Mesendoderm (in vitro differentiated cells): ENCODE results near the gene RER1.

Experiments used
- DNase-seq: peaks from one replicate; pipeline ENCODE4 v3.0.0; 2013
- H2AK5ac ChIP-seq: 2 replicates; pipeline ENCODE4 v1.6.1; 2013; ENCODE audit warnings: low read length, inconsistent platforms
- H2BK120ac ChIP-seq: 2 replicates; pipeline ENCODE4 v1.6.1; 2013; ENCODE audit warnings: low read depth, mild to moderate bottlenecking, low read length, moderate library complexity, mixed read lengths
- H2BK15ac ChIP-seq: replicated peaks from 2 replicates; pipeline ENCODE4 v1.6.1; 2013; ENCODE audit warnings: low read depth, mild to moderate bottlenecking, moderate library complexity
- H2BK5ac ChIP-seq: 2 replicates; pipeline ENCODE4 v1.6.1; 2013; ENCODE audit warnings: low read length, inconsistent platforms
- H3K18ac ChIP-seq: 2 replicates; pipeline ENCODE4 v1.6.1; 2013; ENCODE audit warnings: mild to moderate bottlenecking, low read length, mixed read lengths
- H3K23ac ChIP-seq: one replicate; pipeline ENCODE4 v1.6.1; 2013; ENCODE audit warnings: low read length
- H3K27ac ChIP-seq: 2 replicates; pipeline ENCODE4 v1.5.1; 2013; ENCODE audit warnings: low read depth, mild to moderate bottlenecking, inconsistent platforms, low read length, moderate library complexity
- H3K27me3 ChIP-seq: 2 replicates; pipeline ENCODE4 v1.6.1; 2013; ENCODE audit warnings: low read length, control low read depth, mild to moderate bottlenecking, inconsistent platforms; ENCODE audit not compliant: insufficient read depth, poor library complexity
- H3K36me3 ChIP-seq: 2 replicates; pipeline ENCODE4 v1.6.1; 2013; ENCODE audit warnings: low read length, inconsistent platforms; ENCODE audit not compliant: control insufficient read depth, insufficient read depth
- H3K4ac ChIP-seq: one replicate; pipeline ENCODE4 v1.6.1; 2013; ENCODE audit warnings: low read depth, mild to moderate bottlenecking, low read length, moderate library complexity
- H3K4me1 ChIP-seq: 2 replicates; pipeline ENCODE4 v1.6.1; 2013; ENCODE audit warnings: low read depth, low read length, inconsistent platforms; ENCODE audit not compliant: control insufficient read depth
- H3K4me2 ChIP-seq: 2 replicates; pipeline ENCODE4 v1.6.1; 2013; ENCODE audit warnings: low read length
- H3K4me3 ChIP-seq: 2 replicates; pipeline ENCODE4 v1.5.1; 2013; ENCODE audit warnings: mild to moderate bottlenecking, low read length
- H3K56ac ChIP-seq: one replicate; pipeline ENCODE4 v1.6.1; 2013; ENCODE audit warnings: low read length
- H3K79me1 ChIP-seq: 2 replicates; pipeline ENCODE4 v1.6.1; 2013; ENCODE audit warnings: low read length, inconsistent platforms
- H3K79me2 ChIP-seq: 2 replicates; pipeline ENCODE4 v1.6.1; 2013; ENCODE audit warnings: mild to moderate bottlenecking, low read length; ENCODE audit not compliant: control insufficient read depth, insufficient read depth
- H3K9ac ChIP-seq: 2 replicates; pipeline ENCODE4 v1.6.1; 2013; ENCODE audit warnings: low read length, inconsistent platforms
- H4K5ac ChIP-seq: one replicate; pipeline ENCODE4 v1.6.1; 2013; ENCODE audit warnings: low read length
- H4K8ac ChIP-seq: one replicate; pipeline ENCODE4 v1.6.1; 2013; ENCODE audit warnings: low read depth, mild to moderate bottlenecking, control low read depth, low read length, moderate library complexity
- WGBS: extraction: QIAGEN DNeasy Blood & Tissue Kit; methylation state at CpG from one replicate; pipeline ENCODE4 v1.1.7; 2013; ENCODE audit warnings: low lambda C conversion rate, missing lambda C conversion rate; ENCODE audit not compliant: insufficient coverage; ENCODE audit errors: extremely low coverage; 5-methylcytosine and 5-hydroxymethylcytosine counted together

The RER1 gene

GRCh38 chr1:2454227-2454626, 62.6 kb downstream of the RER1 start:
- no peak overlapping the region for H4K5ac ChIP-seq
- no peak overlapping the region for H3K56ac ChIP-seq
- no peak for DNase-seq
- no peak overlapping the region for H2BK120ac ChIP-seq
- no peaks in the 10 kb centered on the region for H3K36me3 ChIP-seq
- H3K9ac ChIP-seq: no peak overlapping the region
- H3K4me1 ChIP-seq: no peaks in the 10 kb centered on the region
- no peak overlapping the region for H2BK5ac ChIP-seq
- H3K27me3 ChIP-seq: no peaks in the 10 kb centered on the region
- no peak overlapping the region for H3K4me3 ChIP-seq
- no peak overlapping the region for H3K4me2 ChIP-seq
- WGBS: no CpG with 5 or more reads among the region's 10 CpGs
- H2AK5ac ChIP-seq: no peak overlapping the region
- no peak overlapping the region for H3K4ac ChIP-seq
- H3K18ac ChIP-seq: no peak overlapping the region
- H2BK15ac ChIP-seq: no peak overlapping the region
- H3K23ac ChIP-seq: no peak overlapping the region
- no peaks in the 10 kb centered on the region for H3K79me2 ChIP-seq
- no peak overlapping the region for H4K8ac ChIP-seq
- no peaks in the 10 kb centered on the region for H3K79me1 ChIP-seq
- H3K27ac ChIP-seq: no peak overlapping the region
